ENCODE results near the gene STARD5. TPM values are rescaled to one million over a fixed set of nuclear protein-coding genes. Genes with fewer than 3 reads are reported as not detected.

STARD5 gene
- polyA plus RNA-seq, 1 experiment: 19.0 TPM

- Histone ChIP-seq H3K9me3 (ENCODE audit: control insufficient read depth, insufficient read depth, low read length) (peaks cover 4% of the 10 kb centered on the region), H3K27ac (ENCODE audit: low read depth, low read length) (no peak overlapping the region), H3K4me3 (ENCODE audit: low read depth, low read length) (no peak overlapping the region), H3K27me3 (ENCODE audit: control insufficient read depth, insufficient read depth, low read length) (peaks cover 3% of the 10 kb centered on the region)
- no peak for TF ChIP-seq CTCF (IDR thresholded peaks at IDR 0.05; ENCODE audit: low read depth, low read length)
- DNase-seq (ENCODE audit: low read depth, low spot score): no peak
- ChIA-PET POLR2A (interaction anchor here (1.0 to 1.2 kb wide), 2 partner anchors 12 to 33 kb away, joined by 3 to 4 read pairs; no protein-coding TSS in a partner anchor), CTCF (interaction anchor here (3.3 to 5.9 kb wide), 2 partner anchors 13 to 121 kb away, joined by 23 to 46 read pairs; no protein-coding TSS in a partner anchor)
Measured at GRCh38 chr15:81279621-81280485, 44.1 kb downstream of the STARD5 start.

DNA sequence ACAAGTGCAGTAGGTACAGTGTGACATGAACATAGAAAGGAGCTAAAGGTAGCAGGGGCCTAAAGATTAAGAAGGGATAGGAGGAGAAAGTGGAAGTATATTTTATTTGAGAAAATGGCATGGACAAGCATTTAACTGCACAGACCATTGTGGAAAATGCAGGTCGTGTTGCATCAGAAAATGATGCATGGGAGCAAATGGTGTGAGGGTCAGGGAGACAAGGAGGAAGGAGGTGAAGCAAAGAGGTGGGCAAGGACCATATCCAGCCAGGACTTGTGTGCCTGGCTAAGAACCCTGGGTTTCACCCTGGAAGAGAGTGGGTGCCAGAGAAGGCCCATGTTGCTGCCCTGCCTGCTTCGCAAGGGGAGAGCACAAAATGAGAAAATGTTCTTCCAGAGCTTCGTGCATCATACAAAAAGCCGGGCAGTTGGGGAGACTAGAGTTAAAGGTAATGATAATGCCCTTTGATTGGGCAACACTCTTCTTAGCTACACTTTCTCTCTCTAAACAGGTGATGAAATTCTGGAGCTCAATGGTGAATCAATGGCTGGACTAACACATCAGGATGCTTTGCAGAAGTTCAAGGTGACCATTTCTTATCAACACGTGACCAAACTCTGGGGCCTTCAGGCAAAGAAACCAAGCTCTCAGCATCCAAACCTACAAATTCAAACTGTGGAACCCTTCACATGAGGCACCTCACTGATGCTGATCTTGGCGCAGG, 45.5 kb downstream of the STARD5 start:
- CTCF ChIA-PET: interaction anchor here (1.8 to 5.9 kb wide), 3 partner anchors 11 to 132 kb away, joined by 6 to 46 read pairs (median 23); no protein-coding TSS in a partner anchor
- TF ChIP-seq CTCF (IDR thresholded peaks at IDR 0.05; ENCODE audit: low read depth, low read length): no peak
- DNase-seq (ENCODE audit: low read depth, low spot score): no peak
- Histone ChIP-seq H3K27ac (ENCODE audit: low read depth, low read length) (no peak overlapping the region), H3K27me3 (ENCODE audit: control insufficient read depth, insufficient read depth, low read length) (peaks cover 3% of the 10 kb centered on the region), H3K9me3 (ENCODE audit: control insufficient read depth, insufficient read depth, low read length) (peaks cover 4% of the 10 kb centered on the region), H3K4me3 (ENCODE audit: low read depth, low read length) (no peak overlapping the region)
- POLR2A ChIA-PET: no interaction called here

DNA sequence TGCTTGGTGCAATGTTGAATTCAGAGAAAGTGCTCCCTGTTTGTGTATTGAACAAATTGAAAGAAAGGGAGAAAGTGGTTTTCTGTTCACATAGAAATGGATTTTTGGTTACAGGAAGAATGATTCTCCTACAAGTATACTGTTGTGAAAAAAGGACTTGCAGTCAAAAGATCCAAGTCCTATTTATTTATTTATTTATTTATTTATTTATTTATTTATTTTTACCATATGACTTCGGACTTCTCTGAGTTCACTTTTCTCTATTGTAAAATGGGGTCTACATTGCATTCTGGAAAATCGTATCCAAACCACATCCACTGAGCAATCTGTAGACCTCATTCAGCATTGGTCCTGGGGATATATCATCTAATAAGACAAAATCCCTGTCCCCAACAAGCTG, 46.1 kb downstream of the STARD5 start:
- no peak for DNase-seq (ENCODE audit: low read depth, low spot score)
- no peak for TF ChIP-seq CTCF (IDR thresholded peaks at IDR 0.05; ENCODE audit: low read depth, low read length)
- CTCF ChIA-PET: interaction anchor here (1.0 to 3.3 kb wide), 3 partner anchors 12 to 132 kb away, joined by 3 to 23 read pairs (median 6); no protein-coding TSS in a partner anchor
- Histone ChIP-seq H3K27ac (ENCODE audit: low read depth, low read length) (no peak overlapping the region), H3K27me3 (ENCODE audit: control insufficient read depth, insufficient read depth, low read length) (peaks cover 3% of the 10 kb centered on the region), H3K9me3 (ENCODE audit: control insufficient read depth, insufficient read depth, low read length) (peaks cover 4% of the 10 kb centered on the region), H3K4me3 (ENCODE audit: low read depth, low read length) (no peak overlapping the region)
- POLR2A ChIA-PET: no interaction called here

DNA sequence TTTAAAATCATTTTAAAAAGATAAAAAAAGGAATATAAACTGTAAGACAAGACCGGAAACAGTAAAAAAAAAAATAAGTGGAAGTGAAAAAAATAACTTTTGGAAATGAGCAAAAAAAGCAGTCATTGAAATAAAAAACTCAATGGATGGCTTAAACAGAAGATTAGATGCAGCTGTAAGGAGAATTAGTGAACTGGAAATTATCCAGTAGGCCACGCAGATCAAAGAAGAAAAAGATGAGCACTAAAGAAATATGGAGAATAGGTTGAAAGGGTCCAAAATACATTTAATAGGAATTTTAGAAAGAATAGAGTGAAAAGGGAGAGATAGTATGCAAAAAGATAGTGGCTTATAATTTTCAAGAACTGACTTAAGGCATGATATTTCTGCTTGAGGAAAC, 47.0 kb downstream of the STARD5 start:
- POLR2A ChIA-PET: no interaction called here
- peaks cover 4% of the 10 kb centered on the region for H3K9me3 ChIP-seq (ENCODE audit: control insufficient read depth, insufficient read depth, low read length)
- no peak overlapping the region for H3K4me3 ChIP-seq (ENCODE audit: low read depth, low read length)
- no peak for DNase-seq (ENCODE audit: low read depth, low spot score)
- CTCF ChIA-PET: interaction anchor here (1.0 to 6.3 kb wide), 3 partner anchors 11 to 133 kb away, joined by 3 to 163 read pairs (median 6); no protein-coding TSS in a partner anchor
- H3K27me3 ChIP-seq (ENCODE audit: control insufficient read depth, insufficient read depth, low read length): peaks cover 3% of the 10 kb centered on the region
- TF ChIP-seq CTCF (IDR thresholded peaks at IDR 0.05; ENCODE audit: low read depth, low read length): no peak
- no peak overlapping the region for H3K27ac ChIP-seq (ENCODE audit: low read depth, low read length)

Measured in AG04450 (cell line).